Cardiac fibroblast (primary cell): ENCODE data around the gene HDHD5.

Experiments used
- DNase-seq, 2 donors: peaks; one replicate each; pipeline versions ENCODE4 v3.0.0 to v3.0.0-alpha.2; 2010; ENCODE audit warnings: low read depth in 2 of 2
- H3K4me3 ChIP-seq, 2 donors: replicated peaks in 1 of 2; 1 replicate in 1 of 2; 2 replicates in 1 of 2; pipeline ENCODE4 v1.5.1; 2011; ENCODE audit warnings: low read depth in 2 of 2, low read length in 2 of 2, mild to moderate bottlenecking in 2 of 2, moderate library complexity in 1 of 2
- TF ChIP-seq, protein P1 (sequence below): IDR thresholded peaks from one replicate; pipeline ENCODE4 v1.5.1; 2011; ENCODE audit warnings: low read depth, mild to moderate bottlenecking, low read length, inconsistent platforms

The HDHD5 gene

DNA sequence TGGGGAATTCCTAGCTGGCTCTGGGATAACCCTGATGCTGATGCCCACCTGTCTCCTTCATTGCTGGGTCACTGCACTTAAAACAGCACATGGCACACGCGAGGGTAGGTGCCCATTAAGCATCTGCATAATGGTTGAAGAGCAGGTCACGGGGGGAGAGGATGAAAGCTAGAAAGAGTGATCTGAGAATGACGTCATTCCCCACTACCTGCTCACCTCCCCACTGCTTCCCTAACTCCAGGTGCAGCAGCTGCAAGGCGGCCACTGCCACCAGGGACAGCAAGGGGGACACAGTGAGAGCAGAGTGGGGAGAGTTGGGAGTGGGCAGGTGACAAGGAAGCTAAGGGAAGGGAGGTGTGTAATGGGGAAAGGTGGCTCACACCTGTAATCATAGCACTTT, 33.1 kb upstream of the HDHD5 start:
- TF ChIP-seq, protein P1, sequence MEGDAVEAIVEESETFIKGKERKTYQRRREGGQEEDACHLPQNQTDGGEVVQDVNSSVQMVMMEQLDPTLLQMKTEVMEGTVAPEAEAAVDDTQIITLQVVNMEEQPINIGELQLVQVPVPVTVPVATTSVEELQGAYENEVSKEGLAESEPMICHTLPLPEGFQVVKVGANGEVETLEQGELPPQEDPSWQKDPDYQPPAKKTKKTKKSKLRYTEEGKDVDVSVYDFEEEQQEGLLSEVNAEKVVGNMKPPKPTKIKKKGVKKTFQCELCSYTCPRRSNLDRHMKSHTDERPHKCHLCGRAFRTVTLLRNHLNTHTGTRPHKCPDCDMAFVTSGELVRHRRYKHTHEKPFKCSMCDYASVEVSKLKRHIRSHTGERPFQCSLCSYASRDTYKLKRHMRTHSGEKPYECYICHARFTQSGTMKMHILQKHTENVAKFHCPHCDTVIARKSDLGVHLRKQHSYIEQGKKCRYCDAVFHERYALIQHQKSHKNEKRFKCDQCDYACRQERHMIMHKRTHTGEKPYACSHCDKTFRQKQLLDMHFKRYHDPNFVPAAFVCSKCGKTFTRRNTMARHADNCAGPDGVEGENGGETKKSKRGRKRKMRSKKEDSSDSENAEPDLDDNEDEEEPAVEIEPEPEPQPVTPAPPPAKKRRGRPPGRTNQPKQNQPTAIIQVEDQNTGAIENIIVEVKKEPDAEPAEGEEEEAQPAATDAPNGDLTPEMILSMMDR, result no peak
- no peak for DNase-seq
- H3K4me3 ChIP-seq, result no peak overlapping the region

DNA sequence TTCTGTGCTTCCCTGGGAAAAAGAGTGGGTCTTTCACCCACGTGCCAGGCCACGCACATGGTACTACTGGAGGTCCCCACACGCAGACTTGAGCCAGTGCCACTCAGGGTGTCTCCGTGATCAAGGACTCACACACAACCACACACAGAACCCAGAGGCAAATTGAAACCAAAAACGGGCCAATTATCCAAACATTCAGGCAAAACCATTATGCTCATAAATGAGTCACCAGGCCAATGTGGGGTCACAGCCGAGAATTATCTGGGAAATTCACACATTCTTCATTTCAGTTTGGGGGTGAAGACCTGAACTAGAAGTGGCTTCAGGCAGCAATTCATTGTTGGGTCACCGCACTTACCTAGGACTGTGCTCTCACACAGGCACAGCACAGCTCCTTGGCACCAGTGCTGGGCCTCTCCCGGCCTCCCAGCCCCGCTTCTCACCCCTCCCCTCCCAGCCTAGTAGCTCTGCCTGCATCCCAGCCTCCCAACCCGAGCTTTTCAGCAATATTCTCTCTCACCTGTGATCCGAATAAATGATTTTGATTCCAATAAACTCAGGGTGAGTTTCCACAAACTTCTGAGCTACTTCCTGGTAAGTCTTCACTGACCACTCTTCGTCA, 32.2 kb upstream of the HDHD5 start:
- TF ChIP-seq, protein P1, result no peak
- H3K4me3 ChIP-seq, result no peak overlapping the region

DNA sequence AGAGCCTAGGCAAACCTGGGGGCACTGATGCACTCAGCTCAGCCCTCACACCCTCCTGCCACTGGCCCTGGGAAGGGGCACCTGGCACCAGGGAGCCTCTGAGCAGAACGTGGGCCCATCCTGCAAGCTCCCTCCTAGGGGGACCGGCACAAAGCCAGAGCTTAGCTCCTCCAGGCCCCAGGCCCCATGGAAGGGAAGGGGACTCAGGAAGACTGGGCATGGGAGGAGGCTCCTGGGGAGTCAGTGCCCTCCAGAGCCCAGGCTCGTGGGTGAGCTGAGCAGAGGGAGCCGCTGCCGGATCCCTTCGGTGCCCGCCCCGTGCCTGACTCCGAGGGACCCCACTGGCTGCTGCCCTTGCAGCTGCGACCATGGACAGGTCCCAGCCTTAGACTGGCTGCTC, 31.6 kb upstream of the HDHD5 start:
- DNase-seq, result no peak
- H3K4me3 ChIP-seq, result no peak overlapping the region
- TF ChIP-seq, protein P1, result no peak

More for the DNA sequence above, 32.2 kb upstream of the HDHD5 start:
- peak in 1 of 2 donors; percentile 33 for DNase-seq

DNA sequence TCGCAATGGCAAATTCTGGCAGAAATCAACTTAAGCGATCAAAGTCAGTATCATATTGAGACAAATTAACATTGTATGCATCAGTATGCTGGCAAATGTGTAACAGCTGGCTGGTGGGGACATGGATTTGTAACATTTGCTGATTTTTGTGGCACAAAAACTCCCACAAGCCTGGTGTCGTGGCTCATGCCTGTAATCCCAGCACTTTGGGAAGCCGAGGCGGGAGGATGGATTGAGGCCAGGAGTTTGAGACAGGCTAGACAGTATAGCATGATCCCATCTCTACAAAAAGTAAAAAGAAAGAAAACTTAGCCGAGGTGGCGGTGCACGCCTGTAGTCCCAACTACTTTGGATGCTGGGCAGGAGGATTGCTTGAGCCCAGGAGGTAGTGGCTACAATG, 17.6 kb upstream of the HDHD5 start:
- no peak for DNase-seq
- no peak overlapping the region for H3K4me3 ChIP-seq
- TF ChIP-seq, protein P1, result no peak

DNA sequence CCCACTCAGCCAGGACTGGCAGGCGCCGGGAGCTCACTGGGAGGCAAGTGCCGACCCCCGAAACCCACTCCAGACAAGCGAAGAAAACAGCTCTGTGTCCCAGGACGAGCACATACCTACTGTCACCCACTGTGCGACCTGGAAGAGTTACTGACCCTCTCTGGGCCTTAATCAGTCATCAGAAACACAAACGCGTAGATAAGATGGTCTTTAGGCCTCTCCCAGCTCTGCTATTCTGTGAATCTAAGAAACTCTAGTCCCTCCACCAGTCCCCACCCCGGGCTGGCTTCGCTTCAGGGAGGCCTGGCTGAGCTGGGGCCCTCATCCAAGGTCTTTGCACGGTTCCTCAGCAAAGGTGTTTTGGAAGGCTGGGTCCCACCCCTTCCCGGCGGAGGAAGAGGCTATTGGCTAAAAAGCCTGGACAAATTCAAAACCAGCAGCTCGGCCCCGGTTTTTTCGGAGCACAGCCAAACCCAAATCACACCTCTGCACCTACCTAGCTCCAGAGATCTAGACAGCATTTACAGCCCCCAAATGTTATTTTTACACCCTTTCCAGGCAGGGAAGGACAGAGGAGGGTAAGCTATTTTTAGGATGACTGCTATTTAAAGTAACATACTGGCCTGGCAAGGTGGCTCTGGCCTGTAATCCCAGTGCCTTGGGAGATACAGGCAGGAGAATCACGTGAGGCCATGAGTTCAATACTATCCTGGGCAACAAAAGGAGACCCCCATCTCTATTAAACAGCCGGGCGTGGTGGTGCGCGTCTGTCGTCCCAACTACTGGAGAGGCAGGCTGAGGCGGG, 13.2 kb upstream of the HDHD5 start:
- peak overlapping the region; percentile 62 to 63 for H3K4me3 ChIP-seq
- no peak for DNase-seq
- TF ChIP-seq, protein P1, result no peak

DNA sequence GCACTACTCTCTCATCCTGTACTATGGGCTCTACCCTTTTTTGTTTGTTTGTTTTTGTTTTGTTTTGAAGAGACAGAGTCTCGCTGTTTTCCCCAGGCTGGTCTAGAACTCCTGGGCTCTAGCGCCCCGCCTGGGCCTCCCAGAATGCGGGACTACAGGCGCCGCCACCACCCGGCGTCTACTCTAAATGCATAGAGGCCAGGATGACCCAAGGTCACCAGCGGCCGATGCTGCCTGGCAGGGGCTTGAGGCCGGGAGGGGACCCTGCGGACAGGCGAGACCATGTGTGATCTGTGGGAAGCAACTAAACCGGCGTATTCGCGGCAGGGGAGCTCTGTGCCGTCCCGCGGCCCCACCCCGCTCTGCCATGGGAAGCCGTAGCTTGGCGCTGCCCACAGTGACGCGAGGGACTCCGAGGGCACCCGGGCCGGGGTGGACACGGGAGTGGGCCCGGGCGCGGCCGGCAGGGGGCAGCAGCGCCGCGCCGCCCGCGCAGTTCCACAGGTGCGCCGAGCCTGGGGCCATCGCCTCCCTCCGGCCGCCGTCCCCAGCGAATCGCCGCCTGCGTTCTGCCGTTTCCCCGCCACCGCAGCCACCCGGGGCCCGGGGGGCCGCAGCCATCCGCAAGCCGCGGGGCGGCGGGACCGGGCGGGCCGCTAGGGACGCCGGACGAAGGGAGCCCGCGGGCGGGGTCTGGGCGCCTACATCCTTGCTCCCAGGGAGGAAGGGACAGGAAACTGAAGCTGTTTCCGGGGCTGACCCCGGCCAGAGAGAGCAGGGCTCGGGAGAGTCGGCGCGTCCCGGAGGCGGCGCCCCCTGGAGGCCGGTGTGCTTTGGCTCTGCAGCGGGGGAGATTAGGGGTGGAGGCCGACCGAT, 12.3 kb upstream of the HDHD5 start:
- peak; percentile 89 to 90 for DNase-seq
- H3K4me3 ChIP-seq, result peak overlapping the region; percentile 62 to 63
- TF ChIP-seq, protein P1, result peak; percentile 89
